ENCODE results near the gene CPXM2.

Gene CPXM2

GRCh38 chr10:123869020-123869414 lies 22.6 kb downstream of the CPXM2 start:
- DNase-seq (ENCODE audit: low spot score), result no peak

GRCh38 chr10:123868038-123869019 lies 23.3 kb downstream of the CPXM2 start:
- DNase-seq (ENCODE audit: low spot score), result no peak

- no peak for DNase-seq (ENCODE audit: low spot score)
Observed at GRCh38 chr10:123865880-123866279, 25.7 kb downstream of the CPXM2 start.

GRCh38 chr10:123865350-123865749 lies 26.3 kb downstream of the CPXM2 start:
- no peak for DNase-seq (ENCODE audit: low spot score)

- DNase-seq (ENCODE audit: low spot score), result no peak
Observed at GRCh38 chr10:123864923-123865322, 26.7 kb downstream of the CPXM2 start.

- DNase-seq (ENCODE audit: low spot score), result no peak
Observed at GRCh38 chr10:123863721-123864482, 27.7 kb downstream of the CPXM2 start.

GRCh38 chr10:123863183-123863575 lies 28.4 kb downstream of the CPXM2 start:
- no peak for DNase-seq (ENCODE audit: low spot score)

- no peak for DNase-seq (ENCODE audit: low spot score)
Observed at GRCh38 chr10:123862421-123863182, 29.0 kb downstream of the CPXM2 start.

GRCh38 chr10:123860856-123861255 lies 30.8 kb downstream of the CPXM2 start:
- no peak for DNase-seq (ENCODE audit: low spot score)

- DNase-seq (ENCODE audit: low spot score), result no peak
Observed at GRCh38 chr10:123860209-123860608, 31.4 kb downstream of the CPXM2 start.

- no peak for DNase-seq (ENCODE audit: low spot score)
Observed at GRCh38 chr10:123859653-123860050, 32.0 kb downstream of the CPXM2 start.

- no peak for DNase-seq (ENCODE audit: low spot score)
Observed at GRCh38 chr10:123858907-123859652, 32.5 kb downstream of the CPXM2 start.

GRCh38 chr10:123858077-123858681 lies 33.4 kb downstream of the CPXM2 start:
- no peak for DNase-seq (ENCODE audit: low spot score)

- DNase-seq (ENCODE audit: low spot score), result no peak
Observed at GRCh38 chr10:123857616-123858015, 34.0 kb downstream of the CPXM2 start.

GRCh38 chr10:123855008-123855684 lies 36.5 kb downstream of the CPXM2 start:
- no peak for DNase-seq (ENCODE audit: low spot score)

GRCh38 chr10:123854498-123854897 lies 37.1 kb downstream of the CPXM2 start:
- no peak for DNase-seq (ENCODE audit: low spot score)

GRCh38 chr10:123854003-123854402 lies 37.6 kb downstream of the CPXM2 start:
- no peak for DNase-seq (ENCODE audit: low spot score)

GRCh38 chr10:123852411-123852951 lies 39.1 kb downstream of the CPXM2 start:
- DNase-seq (ENCODE audit: low spot score), result peak; percentile 33

GRCh38 chr10:123848564-123849457 lies 42.8 kb downstream of the CPXM2 start:
- no peak for DNase-seq (ENCODE audit: low spot score)
